Stimulated activated CD4-positive, alpha-beta T cell treated with anti-CD3 and anti-CD28 coated beads, Interleukin-4, amount 100 ng/mL, for 4 hours (primary cell): Measurements from ENCODE around the gene AMPD1.

ENCODE experiments used
- DNase-seq, 2 experiments: peaks; one replicate each; pipeline ENCODE4 v3.0.0-alpha.2; 2020

The AMPD1 gene

GRCh38 chr1:114627107-114627506 is 68.2 kb downstream of the AMPD1 start:
- no peak for DNase-seq

GRCh38 chr1:114623364-114623763 is 72.0 kb downstream of the AMPD1 start:
- no peak for DNase-seq
